HG03575 (cell line): ENCODE results near the gene SOS2.

Source experiments
- ATAC-seq: cut with Tn5 transposase; IDR thresholded peaks from one replicate; pipeline ENCODE4 v1.9.1; 2021; ENCODE audit not compliant: unreplicated experiment, insufficient number of reproducible peaks, low FRiP score; ENCODE audit errors: extremely low read depth

The SOS2 gene

GRCh38 chr14:50123062-50123461 lies 108.3 kb downstream of the SOS2 start:
- no peak for ATAC-seq

GRCh38 chr14:50122291-50122690 lies 109.1 kb downstream of the SOS2 start:
- no peak for ATAC-seq

- no peak for ATAC-seq
Observed at GRCh38 chr14:50121486-50121885, 109.9 kb downstream of the SOS2 start.

GRCh38 chr14:50117456-50117855 lies 113.9 kb downstream of the SOS2 start:
- ATAC-seq = no peak

GRCh38 chr14:50116966-50117365 lies 114.4 kb downstream of the SOS2 start:
- ATAC-seq = no peak

GRCh38 chr14:50116181-50116956 lies 115.0 kb downstream of the SOS2 start, which contains the start of gene VCPKMT:
VCPKMT (minus strand) TSS chr14:50116572; CDS start chr14:50116552, 20 bp downstream.
- peak; percentile 66 for ATAC-seq

GRCh38 chr14:50113381-50114035 lies 117.9 kb downstream of the SOS2 start:
- ATAC-seq = no peak

- no peak for ATAC-seq
Observed at GRCh38 chr14:50110323-50111037, 120.9 kb downstream of the SOS2 start.

GRCh38 chr14:50109342-50109741 lies 122.0 kb downstream of the SOS2 start:
- ATAC-seq = no peak

- no peak for ATAC-seq
Observed at GRCh38 chr14:50107850-50108249, 123.5 kb downstream of the SOS2 start.

- no peak for ATAC-seq
Observed at GRCh38 chr14:50106178-50106577, 125.2 kb downstream of the SOS2 start.

GRCh38 chr14:50103558-50103957 lies 127.8 kb downstream of the SOS2 start:
- no peak for ATAC-seq

GRCh38 chr14:50101417-50101816 lies 130.0 kb downstream of the SOS2 start:
- no peak for ATAC-seq

- no peak for ATAC-seq
Observed at GRCh38 chr14:50100805-50101204, 130.6 kb downstream of the SOS2 start.

GRCh38 chr14:50099335-50099734 lies 132.0 kb downstream of the SOS2 start:
- ATAC-seq = no peak

- ATAC-seq = no peak
Observed at GRCh38 chr14:50095895-50096294, 135.5 kb downstream of the SOS2 start.

GRCh38 chr14:50094056-50094755 lies 137.2 kb downstream of the SOS2 start:
- ATAC-seq = no peak

- ATAC-seq = no peak
Observed at GRCh38 chr14:50093496-50093895, 137.9 kb downstream of the SOS2 start.

GRCh38 chr14:50092006-50092555 lies 139.3 kb downstream of the SOS2 start:
- ATAC-seq = no peak
